HL-60 (cell line): ENCODE data around the gene PGAP3.

ENCODE experiments used
- POLR2AphosphoS5 ChIP-seq: IDR thresholded peaks from 2 replicates; pipeline ENCODE4 v1.6.1; 2012; ENCODE audit warnings: low read depth
- REST ChIP-seq: IDR thresholded peaks from 2 replicates; pipeline ENCODE4 v1.6.1; 2012; ENCODE audit warnings: low read depth; ENCODE audit not compliant: insufficient replicate concordance
- SPI1 ChIP-seq: IDR thresholded peaks from 2 replicates; pipeline ENCODE4 v1.6.1; 2012; ENCODE audit warnings: low read depth, mild to moderate bottlenecking, borderline replicate concordance
- TF ChIP-seq, protein P1 (sequence below): IDR thresholded peaks from one replicate; pipeline ENCODE4 v1.5.1; 2011; ENCODE audit warnings: low read length, control low read depth, inconsistent platforms; ENCODE audit not compliant: insufficient read depth

DNA sequence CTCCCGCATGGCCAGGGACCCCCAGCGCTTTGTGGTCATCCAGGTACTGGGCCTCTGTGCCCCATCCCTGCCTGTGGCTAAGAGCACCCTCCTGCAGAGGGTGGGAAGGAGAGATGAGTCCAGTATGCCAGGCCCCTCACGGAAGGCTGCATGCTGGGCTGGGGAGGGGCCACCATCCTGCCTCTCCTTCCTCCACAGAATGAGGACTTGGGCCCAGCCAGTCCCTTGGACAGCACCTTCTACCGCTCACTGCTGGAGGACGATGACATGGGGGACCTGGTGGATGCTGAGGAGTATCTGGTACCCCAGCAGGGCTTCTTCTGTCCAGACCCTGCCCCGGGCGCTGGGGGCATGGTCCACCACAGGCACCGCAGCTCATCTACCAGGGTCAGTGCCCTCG is 38.8 kb upstream of the PGAP3 start:
- TF ChIP-seq, protein P1, sequence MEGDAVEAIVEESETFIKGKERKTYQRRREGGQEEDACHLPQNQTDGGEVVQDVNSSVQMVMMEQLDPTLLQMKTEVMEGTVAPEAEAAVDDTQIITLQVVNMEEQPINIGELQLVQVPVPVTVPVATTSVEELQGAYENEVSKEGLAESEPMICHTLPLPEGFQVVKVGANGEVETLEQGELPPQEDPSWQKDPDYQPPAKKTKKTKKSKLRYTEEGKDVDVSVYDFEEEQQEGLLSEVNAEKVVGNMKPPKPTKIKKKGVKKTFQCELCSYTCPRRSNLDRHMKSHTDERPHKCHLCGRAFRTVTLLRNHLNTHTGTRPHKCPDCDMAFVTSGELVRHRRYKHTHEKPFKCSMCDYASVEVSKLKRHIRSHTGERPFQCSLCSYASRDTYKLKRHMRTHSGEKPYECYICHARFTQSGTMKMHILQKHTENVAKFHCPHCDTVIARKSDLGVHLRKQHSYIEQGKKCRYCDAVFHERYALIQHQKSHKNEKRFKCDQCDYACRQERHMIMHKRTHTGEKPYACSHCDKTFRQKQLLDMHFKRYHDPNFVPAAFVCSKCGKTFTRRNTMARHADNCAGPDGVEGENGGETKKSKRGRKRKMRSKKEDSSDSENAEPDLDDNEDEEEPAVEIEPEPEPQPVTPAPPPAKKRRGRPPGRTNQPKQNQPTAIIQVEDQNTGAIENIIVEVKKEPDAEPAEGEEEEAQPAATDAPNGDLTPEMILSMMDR = no peak
- no peak for TF ChIP-seq SPI1
- no peak for TF ChIP-seq REST
- no peak for TF ChIP-seq POLR2AphosphoS5
